HG03378 (cell line): ENCODE measurements around the gene XPOT.

Experiments
- ATAC-seq: cut with Tn5 transposase; IDR thresholded peaks from one replicate; pipeline ENCODE4 v1.9.1; 2021; ENCODE audit warnings: mild to moderate bottlenecking, moderate library complexity; ENCODE audit not compliant: unreplicated experiment

XPOT gene

DNA sequence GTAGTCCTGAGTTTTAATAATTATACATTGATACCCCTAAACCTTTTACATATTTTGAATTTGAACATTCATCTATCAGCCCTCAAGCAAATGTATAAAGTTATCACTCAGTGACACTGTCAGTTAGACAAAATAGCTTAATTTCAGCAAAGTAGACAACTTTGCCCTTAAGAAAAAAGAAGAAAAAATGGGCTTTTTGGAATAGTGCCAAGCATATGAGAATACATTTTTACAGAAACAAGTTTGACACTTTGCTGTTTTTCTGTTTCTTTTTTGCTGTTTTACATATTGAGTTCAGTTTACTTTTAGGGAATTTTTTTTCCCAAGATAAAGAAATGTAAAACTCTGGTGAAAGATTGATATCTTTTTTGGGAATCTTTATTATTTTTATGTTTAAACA lies 62.0 kb downstream of the XPOT start:
- no peak for ATAC-seq

DNA sequence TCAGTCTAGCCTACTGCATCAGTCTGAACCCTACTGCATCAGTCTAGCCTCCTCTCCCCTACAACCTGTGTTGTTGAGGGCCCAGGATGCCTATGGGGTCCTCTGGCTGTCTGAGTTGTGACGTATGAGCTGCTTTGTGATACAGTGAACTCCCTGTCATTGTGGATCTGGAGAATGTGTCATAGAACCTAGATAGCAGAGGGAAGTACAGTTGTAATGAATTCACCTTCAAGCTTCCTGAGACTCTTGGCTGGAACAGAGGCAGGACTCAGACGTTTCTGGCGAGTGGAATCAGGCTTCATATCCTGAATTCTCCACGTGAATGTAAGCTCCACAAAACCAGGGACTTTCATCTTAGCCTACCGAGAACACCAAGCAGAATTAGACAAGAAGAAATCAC lies 64.8 kb downstream of the XPOT start:
- ATAC-seq, result no peak

DNA sequence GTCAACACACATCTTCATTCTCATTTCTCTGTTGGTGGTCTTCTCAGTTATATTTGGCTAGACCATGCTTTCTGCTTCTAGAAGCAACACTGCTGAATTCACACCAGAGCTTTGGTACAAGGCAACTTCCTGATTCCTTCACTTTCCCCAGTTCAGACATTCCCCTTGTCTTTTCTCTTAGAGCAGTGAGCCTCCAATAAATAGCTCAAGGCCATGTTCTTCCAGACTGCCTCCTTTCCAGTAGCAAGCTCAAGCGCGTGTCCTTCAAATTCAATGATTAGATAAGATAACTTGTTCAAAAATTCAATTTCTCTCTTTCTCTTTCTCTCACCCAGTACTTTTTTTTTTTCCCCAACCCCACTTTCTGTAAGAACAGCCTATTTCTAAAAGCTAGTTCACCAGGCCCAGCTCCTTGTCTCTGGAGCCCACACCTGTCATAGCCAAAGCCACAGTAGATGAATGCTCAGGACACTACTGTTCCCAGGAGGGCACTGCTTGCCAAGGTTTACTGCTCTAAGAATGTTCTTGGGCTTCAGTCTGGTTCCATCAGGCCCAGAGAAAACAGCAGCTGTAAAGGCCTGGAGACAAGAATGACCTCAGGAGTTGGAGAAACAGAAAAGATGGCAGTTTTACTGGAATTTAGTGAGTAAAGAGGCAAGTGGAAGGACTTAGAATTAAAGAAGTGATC lies 65.4 kb downstream of the XPOT start:
- no peak for ATAC-seq

GRCh38 chr12:64470495-64470894 lies 66.3 kb downstream of the XPOT start:
- ATAC-seq, result no peak

GRCh38 chr12:64473176-64473575 lies 69.0 kb downstream of the XPOT start:
- no peak for ATAC-seq

DNA sequence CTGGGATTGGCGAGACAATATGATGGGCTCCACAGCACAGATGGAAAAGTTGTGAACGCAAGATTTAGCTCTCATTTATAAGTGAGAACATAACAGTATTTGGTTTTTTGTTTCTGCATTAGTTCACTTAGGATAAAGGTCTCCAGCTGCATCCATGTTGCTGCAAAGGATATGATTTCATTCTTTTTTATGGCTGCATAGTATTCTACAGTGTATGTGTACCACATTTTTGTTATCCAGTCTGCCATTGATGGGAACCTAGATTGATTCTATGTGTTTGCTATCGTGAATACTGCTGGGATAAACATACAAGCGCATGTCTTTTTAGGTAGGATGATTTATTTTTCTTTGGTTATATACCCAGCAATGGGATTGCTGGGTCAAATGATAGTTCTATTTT lies 71.3 kb downstream of the XPOT start:
- no peak for ATAC-seq

DNA sequence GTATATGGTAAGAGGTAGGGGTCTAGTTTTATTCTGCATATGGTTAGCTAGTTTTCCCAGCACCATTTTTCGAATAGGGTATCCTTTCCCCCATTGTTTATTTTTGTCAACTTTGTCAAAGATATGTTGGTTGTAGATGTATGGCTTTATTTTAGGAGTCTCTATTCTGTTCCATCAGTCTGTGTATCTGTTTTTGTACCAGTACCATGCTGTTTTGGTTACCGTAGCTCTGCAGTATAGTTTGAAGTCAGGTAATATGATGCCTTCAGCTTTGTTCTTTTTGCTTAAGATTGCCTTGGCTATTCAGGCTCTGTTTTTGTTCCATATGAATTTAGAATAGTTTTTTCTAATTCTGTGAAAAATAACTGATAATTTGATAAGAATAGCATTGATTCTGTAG lies 72.7 kb downstream of the XPOT start:
- ATAC-seq, result no peak

GRCh38 chr12:64478661-64479060 lies 74.5 kb downstream of the XPOT start:
- ATAC-seq, result no peak

DNA sequence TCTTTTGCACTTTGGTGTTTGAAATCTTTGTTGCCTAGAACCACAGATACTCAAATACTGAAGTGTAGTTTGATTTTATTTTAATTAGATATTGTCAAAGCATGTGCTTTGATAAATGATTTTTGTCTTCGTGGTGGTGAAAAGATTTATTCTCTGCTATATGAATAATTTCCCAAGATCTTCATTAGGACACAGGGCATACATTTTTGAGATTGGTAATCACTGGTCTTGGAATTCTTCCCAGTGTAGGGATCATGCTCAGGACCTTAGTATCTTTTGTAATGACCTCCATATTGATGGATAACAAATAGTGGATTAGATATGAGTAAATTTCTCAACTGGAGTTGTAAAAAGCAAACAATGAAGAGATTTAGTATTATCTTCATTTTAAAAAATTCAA lies 76.0 kb downstream of the XPOT start:
- no peak for ATAC-seq

- no peak for ATAC-seq
These were observed 82.5 kb downstream of the XPOT start for GRCh38 chr12:64486657-64487056.

DNA sequence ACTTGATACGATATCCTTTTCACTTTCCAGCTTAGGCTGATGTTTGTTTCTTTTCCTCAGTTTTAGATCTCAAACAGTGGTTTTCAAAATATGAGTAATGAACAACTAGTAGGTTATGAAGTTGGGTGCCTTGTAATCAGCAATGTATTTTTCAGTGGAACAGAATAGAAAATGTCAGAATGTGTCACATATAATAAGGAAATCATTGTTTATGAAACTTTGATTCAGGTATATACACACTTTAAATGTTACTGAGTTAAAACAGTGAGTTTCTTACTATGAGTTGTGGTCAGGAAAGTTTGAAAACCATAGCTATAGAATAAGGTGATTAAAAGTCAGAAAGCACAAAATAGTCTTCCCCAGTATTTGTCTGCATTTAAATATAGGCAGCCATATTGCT lies 87.5 kb downstream of the XPOT start:
- no peak for ATAC-seq

- ATAC-seq, result no peak
These were observed 89.3 kb downstream of the XPOT start for GRCh38 chr12:64493513-64493912.

DNA sequence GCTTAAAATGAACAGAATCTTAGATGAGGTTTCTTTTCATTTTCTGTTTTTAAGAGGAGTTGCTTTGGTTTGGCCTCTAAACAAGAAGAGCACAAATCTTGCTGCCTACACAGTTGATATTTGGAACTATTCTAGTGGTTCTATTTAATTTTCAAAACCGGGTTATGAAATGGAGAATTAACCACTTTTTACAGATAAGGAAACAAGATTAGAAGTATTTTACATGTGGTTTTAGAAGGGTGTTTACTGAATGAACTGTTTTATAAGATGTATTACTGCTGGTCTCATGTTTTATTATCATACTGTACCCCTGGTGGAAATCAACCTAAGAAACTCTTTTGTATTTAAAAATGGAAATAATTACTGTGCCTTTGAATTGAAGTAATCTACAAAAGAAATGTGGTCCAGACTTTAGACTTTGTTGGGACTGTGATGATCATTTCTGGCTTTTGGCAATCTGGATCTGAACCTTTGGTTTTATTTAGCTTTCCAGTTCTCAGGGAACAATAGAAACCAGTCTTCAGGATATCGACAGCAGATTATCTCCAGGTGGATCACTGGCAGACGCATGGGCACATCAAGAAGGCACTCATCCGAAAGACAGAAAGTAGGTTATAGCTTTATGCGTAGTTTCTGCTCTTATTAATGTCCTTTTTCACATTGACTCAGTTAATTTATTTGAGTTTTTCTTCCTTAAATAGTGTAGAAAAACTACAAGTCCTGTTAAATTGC lies 91.0 kb downstream of the XPOT start:
- no peak for ATAC-seq

DNA sequence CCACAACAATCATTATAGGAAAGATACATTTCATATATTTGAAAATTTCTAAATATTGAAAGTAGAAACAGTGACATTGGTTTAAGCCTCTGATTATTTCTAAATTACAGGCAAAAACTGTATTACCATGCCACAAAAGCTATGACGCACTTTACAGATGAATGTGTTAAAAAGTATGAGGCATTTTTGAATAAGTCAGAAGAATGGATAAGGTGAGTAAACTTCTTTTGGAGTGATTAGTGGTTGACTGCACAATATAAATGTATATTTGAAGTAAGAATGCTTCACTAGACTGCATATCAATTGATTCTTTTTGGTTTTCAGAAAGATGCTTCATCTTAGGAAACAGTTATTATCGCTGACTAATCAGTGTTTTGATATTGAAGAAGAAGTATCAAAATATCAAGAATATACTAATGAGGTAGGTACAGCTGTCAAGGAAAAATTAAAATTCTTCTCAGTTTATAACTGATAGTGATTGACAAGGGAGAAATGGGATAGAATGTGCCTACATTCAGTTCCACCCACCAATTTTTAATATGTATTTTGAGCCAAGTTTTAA lies 92.7 kb downstream of the XPOT start:
- no peak for ATAC-seq

DNA sequence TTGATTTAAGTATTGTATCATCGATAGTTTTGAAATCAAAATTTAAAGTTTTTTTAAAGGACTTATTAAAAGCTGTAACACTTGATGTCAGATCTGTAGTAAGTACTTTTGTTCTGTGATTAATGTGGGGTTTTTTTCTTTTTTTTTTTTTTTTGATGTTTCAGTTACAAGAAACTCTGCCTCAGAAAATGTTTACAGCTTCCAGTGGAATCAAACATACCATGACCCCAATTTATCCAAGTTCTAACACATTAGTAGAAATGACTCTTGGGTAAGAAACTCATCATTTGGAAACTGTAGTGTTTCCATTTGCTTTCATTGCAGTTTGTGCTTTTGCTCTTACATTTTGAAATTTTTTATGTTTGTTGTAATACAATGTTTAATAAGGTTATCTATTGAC lies 93.3 kb downstream of the XPOT start:
- ATAC-seq, result no peak

DNA sequence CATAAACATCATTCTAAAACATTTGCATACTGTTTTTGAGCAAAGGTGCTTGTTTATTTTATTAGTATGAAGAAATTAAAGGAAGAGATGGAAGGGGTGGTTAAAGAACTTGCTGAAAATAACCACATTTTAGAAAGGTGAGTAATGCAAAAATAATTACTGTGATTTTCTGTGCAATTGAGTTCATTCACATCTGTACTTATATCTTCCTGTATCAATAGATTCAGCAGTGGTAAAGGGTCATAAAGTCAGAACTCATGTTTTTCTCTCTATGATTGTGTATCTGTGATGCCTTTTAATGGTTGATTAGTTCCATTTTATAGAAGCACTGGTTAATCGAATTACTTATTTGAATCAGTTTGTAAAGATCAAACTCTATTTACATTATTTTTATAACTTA lies 93.7 kb downstream of the XPOT start:
- no peak for ATAC-seq

GRCh38 chr12:64500394-64500793 lies 96.2 kb downstream of the XPOT start:
- no peak for ATAC-seq
